ENCODE measurements around the gene COBL.

- TF ChIP-seq MEIS2 (IDR thresholded peaks at IDR 0.05; ENCODE audit: partially characterized antibody) = no peak
- TF ChIP-seq ZNF274 (IDR thresholded peaks at IDR 0.05; ENCODE audit: borderline replicate concordance, low read depth, low read length) = no peak
- TF ChIP-seq, protein P1, sequence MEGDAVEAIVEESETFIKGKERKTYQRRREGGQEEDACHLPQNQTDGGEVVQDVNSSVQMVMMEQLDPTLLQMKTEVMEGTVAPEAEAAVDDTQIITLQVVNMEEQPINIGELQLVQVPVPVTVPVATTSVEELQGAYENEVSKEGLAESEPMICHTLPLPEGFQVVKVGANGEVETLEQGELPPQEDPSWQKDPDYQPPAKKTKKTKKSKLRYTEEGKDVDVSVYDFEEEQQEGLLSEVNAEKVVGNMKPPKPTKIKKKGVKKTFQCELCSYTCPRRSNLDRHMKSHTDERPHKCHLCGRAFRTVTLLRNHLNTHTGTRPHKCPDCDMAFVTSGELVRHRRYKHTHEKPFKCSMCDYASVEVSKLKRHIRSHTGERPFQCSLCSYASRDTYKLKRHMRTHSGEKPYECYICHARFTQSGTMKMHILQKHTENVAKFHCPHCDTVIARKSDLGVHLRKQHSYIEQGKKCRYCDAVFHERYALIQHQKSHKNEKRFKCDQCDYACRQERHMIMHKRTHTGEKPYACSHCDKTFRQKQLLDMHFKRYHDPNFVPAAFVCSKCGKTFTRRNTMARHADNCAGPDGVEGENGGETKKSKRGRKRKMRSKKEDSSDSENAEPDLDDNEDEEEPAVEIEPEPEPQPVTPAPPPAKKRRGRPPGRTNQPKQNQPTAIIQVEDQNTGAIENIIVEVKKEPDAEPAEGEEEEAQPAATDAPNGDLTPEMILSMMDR (IDR thresholded peaks at IDR 0.05 in 2 of 3, conservative IDR thresholded peaks at IDR 0.05 in 1 of 3; ENCODE audit: insufficient read depth in 2 of 3, low read depth in 1 of 3, low read length in 3 of 3) = no peak
- no peak for TF ChIP-seq SREBF2 (CRISPR knock-in tag; IDR thresholded peaks at IDR 0.05)
- TF ChIP-seq ZNF121 (CRISPR knock-in tag; conservative IDR thresholded peaks at IDR 0.05) = no peak
- no peak for TF ChIP-seq TCF7L2 (IDR thresholded peaks at IDR 0.05; ENCODE audit: low read depth, low read length)
- no peak for TF ChIP-seq TBP (optimal IDR thresholded peaks at IDR 0.05; ENCODE audit: low read depth, low read length)
- TF ChIP-seq MYC (IDR thresholded peaks at IDR 0.05; ENCODE audit: low read depth, low read length) = no peak
- no peak for TF ChIP-seq MYC (CRISPR knock-in tag; IDR thresholded peaks at IDR 0.05; ENCODE audit: borderline replicate concordance, low read depth)
- TF ChIP-seq, protein P2, sequence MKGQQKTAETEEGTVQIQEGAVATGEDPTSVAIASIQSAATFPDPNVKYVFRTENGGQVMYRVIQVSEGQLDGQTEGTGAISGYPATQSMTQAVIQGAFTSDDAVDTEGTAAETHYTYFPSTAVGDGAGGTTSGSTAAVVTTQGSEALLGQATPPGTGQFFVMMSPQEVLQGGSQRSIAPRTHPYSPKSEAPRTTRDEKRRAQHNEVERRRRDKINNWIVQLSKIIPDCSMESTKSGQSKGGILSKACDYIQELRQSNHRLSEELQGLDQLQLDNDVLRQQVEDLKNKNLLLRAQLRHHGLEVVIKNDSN (CRISPR knock-in tag; IDR thresholded peaks at IDR 0.05) = no peak
- TF ChIP-seq BMI1 (IDR thresholded peaks at IDR 0.05; ENCODE audit: low read length) = no peak
Observed at GRCh38 chr7:51152706-51153200, 163.9 kb downstream of the COBL start.
